Stimulated activated CD4-positive, alpha-beta T cell treated with anti-CD3 and anti-CD28 coated beads, TNF-alpha, amount 100 ng/mL, for 1 hour (primary cell): ENCODE results near the gene CGNL1.

Experiments used
- DNase-seq, 3 donors: peaks; one replicate each; pipeline ENCODE4 v3.0.0-alpha.2; 2020; ENCODE audit warnings: low read depth in 3 of 3, low spot score in 1 of 3

Gene CGNL1

GRCh38 chr15:57452090-57452754, 75.9 kb downstream of the CGNL1 start:
- DNase-seq: no peak

- no peak for DNase-seq
Measured at GRCh38 chr15:57455929-57456328, 79.6 kb downstream of the CGNL1 start.

- DNase-seq: no peak
Measured at GRCh38 chr15:57456559-57456958, 80.3 kb downstream of the CGNL1 start.

- DNase-seq: no peak
Measured at GRCh38 chr15:57457726-57458125, 81.4 kb downstream of the CGNL1 start.

- DNase-seq: no peak
Measured at GRCh38 chr15:57458356-57458781, 82.1 kb downstream of the CGNL1 start.

GRCh38 chr15:57460208-57460816, 84.0 kb downstream of the CGNL1 start:
- no peak for DNase-seq

GRCh38 chr15:57461541-57461940, 85.2 kb downstream of the CGNL1 start:
- DNase-seq: no peak

GRCh38 chr15:57462381-57462780, 86.1 kb downstream of the CGNL1 start:
- DNase-seq: no peak

GRCh38 chr15:57463360-57463759, 87.1 kb downstream of the CGNL1 start:
- DNase-seq: no peak

GRCh38 chr15:57464480-57464879, 88.2 kb downstream of the CGNL1 start:
- no peak for DNase-seq

- DNase-seq: no peak
Measured at GRCh38 chr15:57468486-57468885, 92.2 kb downstream of the CGNL1 start.

GRCh38 chr15:57470543-57470942, 94.2 kb downstream of the CGNL1 start:
- DNase-seq: no peak

GRCh38 chr15:57472861-57473260, 96.6 kb downstream of the CGNL1 start:
- DNase-seq: no peak

GRCh38 chr15:57476533-57476975, 100.2 kb downstream of the CGNL1 start:
- no peak for DNase-seq

- DNase-seq: no peak
Measured at GRCh38 chr15:57477736-57478522, 101.6 kb downstream of the CGNL1 start.

- no peak for DNase-seq
Measured at GRCh38 chr15:57479005-57479404, 102.7 kb downstream of the CGNL1 start.

- DNase-seq: no peak
Measured at GRCh38 chr15:57481038-57481705, 104.9 kb downstream of the CGNL1 start.

- DNase-seq: no peak
Measured at GRCh38 chr15:57485869-57486268, 109.6 kb downstream of the CGNL1 start.

- DNase-seq: no peak
Measured at GRCh38 chr15:57486833-57487232, 110.5 kb downstream of the CGNL1 start.

- DNase-seq: no peak
Measured at GRCh38 chr15:57489122-57489521, 112.8 kb downstream of the CGNL1 start.

GRCh38 chr15:57493351-57493750, 117.0 kb downstream of the CGNL1 start:
- no peak for DNase-seq

- DNase-seq: no peak
Measured at GRCh38 chr15:57494581-57494980, 118.3 kb downstream of the CGNL1 start.
